ENCODE measurements around the gene CRKL. TPM values are rescaled to one million over a fixed set of nuclear protein-coding genes. Genes with fewer than 3 reads are reported as not detected.

The CRKL gene
- total RNA-seq, 2 experiments from 2014 or later: 57.7 to 70.9 TPM

- Histone ChIP-seq H3K79me2 (ENCODE audit: insufficient read depth, low read depth, low read length) (peaks cover 2% of the 10 kb centered on the region; the same call in 1 of the 2 replicates), H4K20me1 (ENCODE audit: insufficient read depth, low read length) (no peaks in the 10 kb centered on the region), H3K9me3 (ENCODE audit: low read length) (no peaks in the 10 kb centered on the region), H3K27ac (ENCODE audit: low read depth, low read length, poor library complexity, severe bottlenecking) (no peak overlapping the region), H3K9me2 (ENCODE audit: insufficient read depth, low read length) (no peaks in the 10 kb centered on the region), H3K4me3 (ENCODE audit: low read depth, low read length, poor library complexity, severe bottlenecking) (no peak overlapping the region), H3K4me1 (ENCODE audit: insufficient read depth, low read length, poor library complexity, severe bottlenecking) (peaks cover 11% of the 10 kb centered on the region), H3K4me2 (ENCODE audit: low read length) (no peak overlapping the region), H3K36me3 (ENCODE audit: insufficient read depth, low read length) (no peaks in the 10 kb centered on the region), H2AFZ (ENCODE audit: low read length) (no peak overlapping the region)
- ChIA-PET POLR2A (interaction anchor here (0.7 kb wide), 1 partner anchor 122 kb away, joined by 3 read pairs; no protein-coding TSS in a partner anchor), CTCF (ENCODE audit: unreplicated experiment) (no interaction called here)
- intact Hi-C loops (cut with micrococcal nuclease; ENCODE audit: unreplicated experiment): no loop called here
- DNase-seq (ENCODE audit: low spot score): no peak
- no peak for TF ChIP-seq EZH2phosphoT487 (IDR thresholded peaks at IDR 0.05; ENCODE audit: borderline replicate concordance, low read depth, low read length)
- no peak for TF ChIP-seq CTCF (conservative IDR thresholded peaks at IDR 0.05; ENCODE audit: low read length)
- BruUV-seq (replicated peaks): no TSS peak
Observed at GRCh38 chr22:20977516-20978170, 60.4 kb downstream of the CRKL start.

- DNase-seq (ENCODE audit: low spot score): no peak
- H4K20me1 ChIP-seq (ENCODE audit: insufficient read depth, low read length): no peaks in the 10 kb centered on the region
- H3K4me1 ChIP-seq (ENCODE audit: insufficient read depth, low read length, poor library complexity, severe bottlenecking): peaks cover 19% of the 10 kb centered on the region
- H3K9me3 ChIP-seq (ENCODE audit: low read length): no peaks in the 10 kb centered on the region
- H3K4me2 ChIP-seq (ENCODE audit: low read length): no peak overlapping the region
- H3K9me2 ChIP-seq (ENCODE audit: insufficient read depth, low read length): no peaks in the 10 kb centered on the region
- H3K4me3 ChIP-seq (ENCODE audit: low read depth, low read length, poor library complexity, severe bottlenecking): no peak overlapping the region
- H3K27ac ChIP-seq (ENCODE audit: low read depth, low read length, poor library complexity, severe bottlenecking): no peak overlapping the region
- TF ChIP-seq EZH2phosphoT487 (IDR thresholded peaks at IDR 0.05; ENCODE audit: borderline replicate concordance, low read depth, low read length) (no peak), CTCF (conservative IDR thresholded peaks at IDR 0.05; ENCODE audit: low read length) (no peak)
- CTCF ChIA-PET (ENCODE audit: unreplicated experiment): no interaction called here
- no TSS peak for BruUV-seq (replicated peaks)
- H2AFZ ChIP-seq (ENCODE audit: low read length): no peak overlapping the region
- POLR2A ChIA-PET: no interaction called here
- intact Hi-C loops (cut with micrococcal nuclease; ENCODE audit: unreplicated experiment): no loop called here
- peaks cover 10% of the 10 kb centered on the region for H3K79me2 ChIP-seq (ENCODE audit: insufficient read depth, low read depth, low read length)
- no peaks in the 10 kb centered on the region for H3K36me3 ChIP-seq (ENCODE audit: insufficient read depth, low read length)
Observed at GRCh38 chr22:20978419-20978818, 61.2 kb downstream of the CRKL start.

GRCh38 chr22:20979243-20979809, 62.1 kb downstream of the CRKL start:
- TF ChIP-seq CTCF (conservative IDR thresholded peaks at IDR 0.05; ENCODE audit: low read length) (no peak), EZH2phosphoT487 (IDR thresholded peaks at IDR 0.05; ENCODE audit: borderline replicate concordance, low read depth, low read length) (no peak)
- Histone ChIP-seq H3K36me3 (ENCODE audit: insufficient read depth, low read length) (peaks cover 6% of the 10 kb centered on the region), H2AFZ (ENCODE audit: low read length) (no peak overlapping the region), H3K9me2 (ENCODE audit: insufficient read depth, low read length) (no peaks in the 10 kb centered on the region), H3K4me3 (ENCODE audit: low read depth, low read length, poor library complexity, severe bottlenecking) (no peak overlapping the region), H3K4me2 (ENCODE audit: low read length) (no peak overlapping the region), H4K20me1 (ENCODE audit: insufficient read depth, low read length) (no peaks in the 10 kb centered on the region), H3K9me3 (ENCODE audit: low read length) (no peaks in the 10 kb centered on the region), H3K4me1 (ENCODE audit: insufficient read depth, low read length, poor library complexity, severe bottlenecking) (peaks cover 19% of the 10 kb centered on the region), H3K27ac (ENCODE audit: low read depth, low read length, poor library complexity, severe bottlenecking) (no peak overlapping the region), H3K79me2 (ENCODE audit: insufficient read depth, low read depth, low read length) (peaks cover 10% of the 10 kb centered on the region)
- DNase-seq (ENCODE audit: low spot score): no peak
- intact Hi-C loops (cut with micrococcal nuclease; ENCODE audit: unreplicated experiment): no loop called here
- ChIA-PET CTCF (ENCODE audit: unreplicated experiment) (no interaction called here), POLR2A (interaction anchor here (0.6 kb wide), 1 partner anchor 94 kb away, joined by 4 read pairs; no protein-coding TSS in a partner anchor)
- no TSS peak for BruUV-seq (replicated peaks)
